OCI-LY3 (cell line): Measurements from ENCODE around the gene STRIT1.

Experiments
- CTCF ChIP-seq: fragments of 200-600, 300-600 bp; sonication (generic); IDR thresholded peaks from 2 replicates; pipeline ENCODE4 v1.5.1; 2014; ENCODE audit warnings: antibody characterized with exemption, low read length, low read depth
- EZH2phosphoT487 ChIP-seq: fragments of 200-600 bp; shearing (Covaris generic); IDR thresholded peaks from 2 replicates; pipeline ENCODE4 v1.6.1; 2018; ENCODE audit warnings: antibody characterized with exemption, mixed run types, low read depth

- TF ChIP-seq CTCF (no peak), EZH2phosphoT487 (no peak)
Observed at GRCh38 chr3:155270063-155270462, 23.4 kb downstream of the STRIT1 start.
